SK-N-SH (cell line): Measurements from ENCODE around the gene ARHGDIA. TPM values are rescaled to one million over a fixed set of nuclear protein-coding genes. Genes with fewer than 3 reads are reported as not detected.

Experiments used
- CTCF ChIA-PET: fragments of 300-600, 350-600 bp; formaldehyde crosslinking; extraction: SDS; loops from one replicate; lab custom pipeline; 2021; lab: Yijun Ruan, JAX
- POLR2A ChIA-PET: fragments of 350-600 bp; sonication (Branson Sonifier 250); formaldehyde crosslinking; extraction: SDS; loops from one replicate; lab custom pipeline; 2020; ENCODE audit warnings: antibody characterized with exemption, inconsistent platforms; lab: Yijun Ruan, JAX
- DNase-seq: peaks from one replicate; pipeline ENCODE4 v3.0.0; 2012
- H2AFZ ChIP-seq: fragments of 200-600 bp; sonication (generic); 2 replicates; pipeline ENCODE4 v1.8.1; 2016; ENCODE audit warnings: antibody characterized with exemption, mild to moderate bottlenecking, low read depth
- H3F3A ChIP-seq: fragments of 200-600 bp; sonication (generic); replicated peaks from 2 replicates; pipeline ENCODE3; 2016; ENCODE audit warnings: antibody characterized with exemption, mild to moderate bottlenecking; ENCODE audit not compliant: insufficient read depth
- H3K27ac ChIP-seq, 2 experiments: fragments of 200-500 bp in 1 of 2; fragments of 200-600 bp in 1 of 2; sonication (Bioruptor generic) in 1 of 2; sonication (generic), shearing (Covaris generic) in 1 of 2; 2 replicates each; pipeline versions ENCODE4 v1.5.1 to v1.6.1; 2014 to 2016; ENCODE audit warnings: low read depth in 2 of 2, inconsistent platforms in 1 of 2, low read length in 1 of 2, mild to moderate bottlenecking in 1 of 2, mixed read lengths in 1 of 2
- H3K27me3 ChIP-seq: fragments of 200-600 bp; sonication (generic), shearing (Covaris generic); 2 replicates; pipeline ENCODE4 v1.6.1; 2016; ENCODE audit warnings: mixed run types; ENCODE audit not compliant: insufficient read depth
- H3K36me3 ChIP-seq, 2 experiments: fragments of 200-500 bp in 1 of 2; fragments of 200-600 bp in 1 of 2; sonication (Bioruptor generic) in 1 of 2; sonication (generic) in 1 of 2; replicated peaks in 1 of 2; 2 replicates each; pipeline versions ENCODE3 to v1.5.1; 2014 to 2016; ENCODE audit warnings: low read length in 1 of 2, mild to moderate bottlenecking in 1 of 2; ENCODE audit not compliant: insufficient read depth in 2 of 2, control insufficient read depth in 1 of 2
- H3K4me1 ChIP-seq, 2 experiments: fragments of 200-500 bp in 1 of 2; fragments of 200-600 bp in 1 of 2; sonication (Bioruptor generic) in 1 of 2; sonication (generic), shearing (Covaris generic) in 1 of 2; 2 replicates each; pipeline versions ENCODE4 v1.5.1 to v1.6.1; 2014 to 2016; ENCODE audit warnings: low read depth in 1 of 2, low read length in 1 of 2, mixed run types in 1 of 2; ENCODE audit not compliant: insufficient read depth in 2 of 2, control insufficient read depth in 1 of 2
- H3K4me2 ChIP-seq: fragments of 200-600 bp; sonication (generic), shearing (Covaris generic); 2 replicates; pipeline ENCODE4 v1.6.1; 2017; ENCODE audit warnings: mixed run types
- H3K4me3 ChIP-seq, 2 experiments: fragments of 200-500 bp in 1 of 2; fragments of 200-600 bp in 1 of 2; sonication (Bioruptor generic) in 1 of 2; sonication (generic), shearing (Covaris generic) in 1 of 2; 2 replicates each; pipeline versions ENCODE4 v1.5.1 to v1.8.1; 2014 to 2016; ENCODE audit warnings: low read depth in 2 of 2, inconsistent platforms in 1 of 2, low read length in 1 of 2, mild to moderate bottlenecking in 1 of 2, mixed read lengths in 1 of 2, moderate library complexity in 1 of 2
- H3K79me2 ChIP-seq: fragments of 200-600 bp; sonication (generic); 2 replicates; pipeline ENCODE4 v1.8.1; 2017; ENCODE audit warnings: mild to moderate bottlenecking; ENCODE audit not compliant: insufficient read depth
- H3K9ac ChIP-seq: fragments of 200-600 bp; sonication (generic); 2 replicates; pipeline ENCODE4 v1.6.1; 2017; ENCODE audit warnings: mixed run types
- H3K9me2 ChIP-seq: fragments of 200-600 bp; sonication (generic); 2 replicates; pipeline ENCODE4 v1.6.1; 2017; ENCODE audit warnings: mixed run types
- H3K9me3 ChIP-seq: fragments of 200-600 bp; sonication (generic); 2 replicates; pipeline ENCODE4 v1.6.1; 2017; ENCODE audit warnings: mixed run types, mild to moderate bottlenecking, moderate library complexity
- H4K20me1 ChIP-seq: fragments of 200-600 bp; sonication (generic); 2 replicates; pipeline ENCODE4 v1.6.1; 2017; ENCODE audit warnings: mild to moderate bottlenecking, mixed run types; ENCODE audit not compliant: insufficient read depth
- CTCF ChIP-seq: fragments of 200-600 bp; sonication (generic); IDR thresholded peaks from 2 replicates; pipeline ENCODE4 v1.6.1; 2017; ENCODE audit warnings: antibody characterized with exemption, mild to moderate bottlenecking, moderate library complexity
- EP300 ChIP-seq, 2 experiments: IDR thresholded peaks; 2 replicates each; pipeline versions ENCODE4 v1.4.0 to v1.6.1; 2012; ENCODE audit warnings: borderline replicate concordance in 1 of 2, low read depth in 1 of 2, low read length in 1 of 2
- FOSL2 ChIP-seq: IDR thresholded peaks from 2 replicates; pipeline ENCODE4 v1.4.0; 2012; ENCODE audit warnings: low read depth, mild to moderate bottlenecking, moderate library complexity, borderline replicate concordance
- GABPA ChIP-seq: IDR thresholded peaks from 2 replicates; pipeline ENCODE4 v1.4.0; 2012; ENCODE audit warnings: low read depth, mild to moderate bottlenecking
- IRF3 ChIP-seq: fragments of 150-350 bp; IDR thresholded peaks from 2 replicates; pipeline ENCODE4 v1.6.1; 2016; ENCODE audit warnings: mild to moderate bottlenecking, low read depth, low read length
- MAX ChIP-seq: IDR thresholded peaks from 2 replicates; pipeline ENCODE4 v1.4.0; 2012; ENCODE audit warnings: low read depth
- NRF1 ChIP-seq: IDR thresholded peaks from 2 replicates; pipeline ENCODE4 v1.6.1; 2012; ENCODE audit warnings: low read depth, mild to moderate bottlenecking, low read length
- PBX3 ChIP-seq: IDR thresholded peaks from 2 replicates; pipeline ENCODE4; 2012
- POLR2AphosphoS5 ChIP-seq: IDR thresholded peaks from 2 replicates; pipeline ENCODE4 v1.6.1; 2012; ENCODE audit warnings: low read depth, low read length
- RAD21 ChIP-seq: IDR thresholded peaks from 2 replicates; pipeline ENCODE4 v1.6.1; 2012; ENCODE audit warnings: mild to moderate bottlenecking, low read length
- SIN3A ChIP-seq: IDR thresholded peaks from 2 replicates; pipeline ENCODE4 v1.6.1; 2012; ENCODE audit warnings: low read depth, mild to moderate bottlenecking, low read length, moderate library complexity, borderline replicate concordance
- SMC3 ChIP-seq: IDR thresholded peaks from 2 replicates; pipeline ENCODE4 v1.6.1; 2012; ENCODE audit warnings: low read depth, low read length, improper control_type of control experiment
- USF1 ChIP-seq: IDR thresholded peaks from 2 replicates; pipeline ENCODE4 v1.4.0; 2012; ENCODE audit warnings: low read depth, borderline replicate concordance
- USF2 ChIP-seq: fragments of 150-350 bp; IDR thresholded peaks from 2 replicates; pipeline ENCODE4 v1.6.1; 2017; ENCODE audit warnings: antibody characterized with exemption, low read length, low read depth, borderline replicate concordance
- ZBTB33 ChIP-seq: IDR thresholded peaks from 2 replicates; pipeline ENCODE4 v1.4.0; 2012; ENCODE audit warnings: low read depth, borderline replicate concordance
- WGBS: methylation state at CpG from one replicate; pipeline ENCODE4 v1.1.6; 2017; ENCODE audit warnings: low lambda C conversion rate; 5-methylcytosine and 5-hydroxymethylcytosine counted together
- polyA plus RNA-seq, 3 experiments: library from polyadenylated mRNA; depleted of rRNA; stranded (reverse); fragments of >200 nt; gene quantifications; 2 replicates each; pipeline ENCODE4 v1.2.3, GENCODE V29; 2012

Gene ARHGDIA
- polyA plus RNA-seq, 1 of the 3 experiments (the other 2 are of a cell fraction): 385 TPM

GRCh38 chr17:81870131-81870980, 781 bp downstream of the ARHGDIA start (continued):
- TF ChIP-seq MAX (peak; percentile 49), ZBTB33 (no peak), FOSL2 (no peak), NRF1 (no peak), PBX3 (peak; percentile 2), IRF3 (no peak)

GRCh38 chr17:81869221-81870130, 1.7 kb downstream of the ARHGDIA start:
- H3K4me3 ChIP-seq: peak overlapping the region; percentile 83 to 97
- peak; percentile 96 for DNase-seq
- ChIA-PET POLR2A (interaction anchor here (0.6 to 2.5 kb wide), 18 partner anchors 8 to 362 kb away, joined by 3 to 16 read pairs (median 3); partner anchors contain the start of genes ALYREF, ANAPC11, ARL16 and HGS), CTCF (interaction anchor here (0.6 to 6.9 kb wide), 63 partner anchors 9 to 229 kb away, joined by 3 to 54 read pairs (median 6); partner anchors contain the start of genes ALYREF, ANAPC11, CENPX and DCXR)
- no peaks in the 10 kb centered on the region for H3K9me2 ChIP-seq
- H3K9me3 ChIP-seq: no peaks in the 10 kb centered on the region
- peak overlapping the region; percentile 99 for H3K4me2 ChIP-seq
- peaks cover 27 to 37% of the 10 kb centered on the region in 2 experiments for H3K36me3 ChIP-seq
- H3K27me3 ChIP-seq: no peaks in the 10 kb centered on the region
- no peak overlapping the region for H2AFZ ChIP-seq
- 15% methylated on average over 37 of the region's 52 CpGs for WGBS
- peaks cover 46% of the 10 kb centered on the region for H4K20me1 ChIP-seq
- peak overlapping the region; percentile 98 for H3K9ac ChIP-seq
- peaks cover 72% of the 10 kb centered on the region for H3F3A ChIP-seq
- H3K27ac ChIP-seq: peak overlapping the region; percentile 86 to 95
- H3K4me1 ChIP-seq: peaks cover 24 to 51% of the 10 kb centered on the region in 2 experiments; a peak in 3 of 4 replicates
- peaks cover 65% of the 10 kb centered on the region for H3K79me2 ChIP-seq
- TF ChIP-seq FOSL2 (no peak), RAD21 (peak; percentile 35), USF1 (no peak), CTCF (peak; percentile 98), EP300 (IDR thresholded peaks at IDR 0.05; ENCODE audit: borderline replicate concordance in 1 of 2, low read depth in 1 of 2, low read length in 1 of 2) (no peak), SMC3 (peak; percentile 33), POLR2AphosphoS5 (peak; percentile 12; the same call in 1 of the 2 replicates), USF2 (no peak), SIN3A (peak; percentile 26; the same call in 1 of the 2 replicates), GABPA (no peak), PBX3 (peak; percentile 4; the same call in 1 of the 2 replicates), NRF1 (peak; percentile 39; the same call in 1 of the 2 replicates)
